Effector memory CD8-positive, alpha-beta T cell (primary cell): ENCODE results near the gene FOXO3.
A peak's percentile ranks its signal among the peaks of the same experiment; 100 is the strongest.
"Not testable (repeated sequence)": the region's sequence is repeated elsewhere in the genome, so short reads cannot be mapped to it uniquely, and the experiment has no call there.

ENCODE experiments used
- ATAC-seq: fragments of 150-1000 bp; cut with Tn5 transposase; replicated peaks from 2 replicates; pipeline ENCODE4 v1.10.0; 2021; ENCODE audit warnings: mild to moderate bottlenecking, moderate library complexity
- DNase-seq, 3 experiments: peaks; one replicate each; pipeline ENCODE4 v3.0.0; 2021
- H3K27ac Mint-ChIP-seq, 2 donors: one replicate each; pipeline ENCODE4 v1.8.0; 2022; ENCODE audit warnings: mild to moderate bottlenecking in 2 of 2, mixed read lengths in 2 of 2, moderate library complexity in 2 of 2
- H3K27me3 Mint-ChIP-seq, 2 donors: one replicate each; pipeline ENCODE4 v1.8.0; 2022; ENCODE audit warnings: mixed read lengths in 2 of 2
- H3K36me3 Mint-ChIP-seq: one replicate; pipeline ENCODE4 v1.8.0; 2022; ENCODE audit warnings: mild to moderate bottlenecking, moderate library complexity, mixed read lengths; ENCODE audit not compliant: insufficient read depth
- H3K4me1 Mint-ChIP-seq, 2 donors: one replicate each; pipeline ENCODE4 v1.8.0; 2022; ENCODE audit warnings: low read depth in 2 of 2, mixed read lengths in 2 of 2
- H3K4me3 Mint-ChIP-seq, 2 donors: one replicate each; pipeline ENCODE4 v1.8.0; 2022; ENCODE audit warnings: mild to moderate bottlenecking in 2 of 2, mixed read lengths in 2 of 2, moderate library complexity in 2 of 2
- H3K9me3 Mint-ChIP-seq, 2 donors: one replicate each; pipeline ENCODE4 v1.8.0; 2022; ENCODE audit warnings: mixed read lengths in 2 of 2

The FOXO3 gene

GRCh38 chr6:108675226-108676200, 114.8 kb downstream of the FOXO3 start:
- Mint-ChIP-seq H3K27ac (peak overlapping the region in 1 of 2 donors; percentile 59), H3K9me3 (no peaks in the 10 kb centered on the region), H3K4me1 (peaks cover 45 to 59% of the 10 kb centered on the region in 2 donors), H3K36me3 (peaks cover 19% of the 10 kb centered on the region), H3K27me3 (no peaks in the 10 kb centered on the region), H3K4me3 (no peak overlapping the region)
- DNase-seq, result no peak
- ATAC-seq, result no peak

- H3K4me1 Mint-ChIP-seq, result peaks cover 38 to 52% of the 10 kb centered on the region in 2 donors
- no peak overlapping the region for H3K4me3 Mint-ChIP-seq
- no peaks in the 10 kb centered on the region for H3K9me3 Mint-ChIP-seq
- H3K27me3 Mint-ChIP-seq, result no peaks in the 10 kb centered on the region
- no peak for DNase-seq
- no peak for ATAC-seq
- peaks cover 20% of the 10 kb centered on the region for H3K36me3 Mint-ChIP-seq
- peak overlapping the region; percentile 60 to 66 for H3K27ac Mint-ChIP-seq
Observed at GRCh38 chr6:108676555-108676954, 115.8 kb downstream of the FOXO3 start.

- Mint-ChIP-seq H3K27ac (peak overlapping the region; percentile 60 to 66), H3K4me3 (no peak overlapping the region), H3K9me3 (no peaks in the 10 kb centered on the region), H3K27me3 (no peaks in the 10 kb centered on the region), H3K4me1 (peaks cover 37 to 48% of the 10 kb centered on the region in 2 donors), H3K36me3 (peaks cover 20% of the 10 kb centered on the region)
- DNase-seq (no peak), ATAC-seq (no peak)
Observed at GRCh38 chr6:108677357-108677756, 116.6 kb downstream of the FOXO3 start.

GRCh38 chr6:108677894-108678293, 117.2 kb downstream of the FOXO3 start:
- Mint-ChIP-seq H3K4me1 (peaks cover 34 to 44% of the 10 kb centered on the region in 2 donors), H3K27ac (peak overlapping the region; percentile 60 to 66), H3K36me3 (peaks cover 20% of the 10 kb centered on the region), H3K4me3 (no peak overlapping the region), H3K27me3 (no peaks in the 10 kb centered on the region), H3K9me3 (no peaks in the 10 kb centered on the region)
- DNase-seq (no peak), ATAC-seq (no peak)

GRCh38 chr6:108680314-108680713, 119.6 kb downstream of the FOXO3 start:
- Mint-ChIP-seq H3K4me1 (peaks cover 22 to 35% of the 10 kb centered on the region in 2 donors), H3K36me3 (peaks cover 24% of the 10 kb centered on the region)
- H3K27me3 Mint-ChIP-seq, ATAC-seq, DNase-seq, H3K27ac Mint-ChIP-seq, H3K4me3 Mint-ChIP-seq, H3K9me3 Mint-ChIP-seq: not testable (repeated sequence)

- H3K27me3 Mint-ChIP-seq, H3K9me3 Mint-ChIP-seq, DNase-seq, H3K4me3 Mint-ChIP-seq, ATAC-seq: not testable (repeated sequence)
- Mint-ChIP-seq H3K4me1 (peaks cover 27 to 37% of the 10 kb centered on the region in 2 donors), H3K36me3 (peaks cover 30% of the 10 kb centered on the region), H3K27ac (peak overlapping the region in 1 of 2 donors; percentile 66)
Observed at GRCh38 chr6:108681721-108682120, 121.0 kb downstream of the FOXO3 start.

- DNase-seq, H3K27ac Mint-ChIP-seq, H3K27me3 Mint-ChIP-seq, H3K9me3 Mint-ChIP-seq, ATAC-seq, H3K4me3 Mint-ChIP-seq: not testable (repeated sequence)
- H3K36me3 Mint-ChIP-seq, result peaks cover 30% of the 10 kb centered on the region
- peaks cover 22 to 32% of the 10 kb centered on the region in 2 donors for H3K4me1 Mint-ChIP-seq
Observed at GRCh38 chr6:108682383-108683119, 121.8 kb downstream of the FOXO3 start.

- H3K27ac Mint-ChIP-seq, H3K4me3 Mint-ChIP-seq, H3K27me3 Mint-ChIP-seq, H3K9me3 Mint-ChIP-seq, DNase-seq, ATAC-seq: not testable (repeated sequence)
- Mint-ChIP-seq H3K36me3 (peaks cover 26% of the 10 kb centered on the region), H3K4me1 (peaks cover 20 to 27% of the 10 kb centered on the region in 2 donors)
Observed at GRCh38 chr6:108683976-108684375, 123.3 kb downstream of the FOXO3 start.

GRCh38 chr6:108684771-108685329, 124.1 kb downstream of the FOXO3 start:
- Mint-ChIP-seq H3K4me3 (no peak overlapping the region), H3K36me3 (peaks cover 22% of the 10 kb centered on the region), H3K27me3 (no peaks in the 10 kb centered on the region), H3K27ac (peak overlapping the region; percentile 78 to 84), H3K9me3 (no peaks in the 10 kb centered on the region), H3K4me1 (peaks cover 18 to 24% of the 10 kb centered on the region in 2 donors)
- DNase-seq, result no peak
- ATAC-seq, result peak; percentile 66

- Mint-ChIP-seq H3K4me3 (no peak overlapping the region), H3K4me1 (peaks cover 20 to 25% of the 10 kb centered on the region in 2 donors), H3K9me3 (no peaks in the 10 kb centered on the region), H3K27ac (peak overlapping the region; percentile 78 to 84), H3K36me3 (peaks cover 17% of the 10 kb centered on the region), H3K27me3 (no peaks in the 10 kb centered on the region)
- DNase-seq (no peak), ATAC-seq (peak; percentile 67)
Observed at GRCh38 chr6:108685970-108686369, 125.3 kb downstream of the FOXO3 start.

- DNase-seq (no peak), ATAC-seq (no peak)
- Mint-ChIP-seq H3K9me3 (no peaks in the 10 kb centered on the region), H3K36me3 (peaks cover 19% of the 10 kb centered on the region), H3K4me1 (peaks cover 18 to 25% of the 10 kb centered on the region in 2 donors), H3K4me3 (no peak overlapping the region), H3K27me3 (no peaks in the 10 kb centered on the region), H3K27ac (peak overlapping the region in 1 of 2 donors; percentile 15)
Observed at GRCh38 chr6:108686896-108687295, 126.2 kb downstream of the FOXO3 start.

- peaks cover 18 to 25% of the 10 kb centered on the region in 2 donors for H3K4me1 Mint-ChIP-seq
- H3K4me3 Mint-ChIP-seq, result no peak overlapping the region
- ATAC-seq, result no peak
- H3K36me3 Mint-ChIP-seq, result peaks cover 19% of the 10 kb centered on the region
- no peak for DNase-seq
- no peaks in the 10 kb centered on the region for H3K27me3 Mint-ChIP-seq
- H3K27ac Mint-ChIP-seq, result no peak overlapping the region
- no peaks in the 10 kb centered on the region for H3K9me3 Mint-ChIP-seq
Observed at GRCh38 chr6:108687921-108688320, 127.2 kb downstream of the FOXO3 start.
